HG03135 (cell line): ENCODE measurements around the gene ADAMTS2.

ENCODE experiments used
- ATAC-seq: cut with Tn5 transposase; IDR thresholded peaks from one replicate; pipeline ENCODE4 v1.9.1; 2021; ENCODE audit warnings: mild to moderate bottlenecking, moderate library complexity; ENCODE audit not compliant: unreplicated experiment

The ADAMTS2 gene

DNA sequence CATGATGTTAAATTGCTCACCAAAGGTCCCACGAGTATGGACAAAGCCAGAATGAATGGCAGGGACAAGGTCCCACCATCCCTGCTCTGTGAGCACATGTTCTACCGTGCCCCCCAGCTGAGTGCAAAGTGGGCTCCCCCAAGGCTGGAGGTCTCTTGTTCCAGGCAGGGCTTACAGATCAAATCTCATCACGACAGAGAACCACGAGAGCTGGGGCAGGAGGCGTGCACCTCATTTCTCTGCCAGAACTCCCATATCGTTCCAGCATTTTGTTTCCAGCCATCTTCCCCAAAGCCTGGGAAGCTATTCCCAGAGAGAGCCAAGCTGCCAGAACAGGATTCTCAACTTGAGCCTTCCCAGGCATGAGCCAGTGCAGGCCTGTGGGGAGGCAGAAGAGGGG, 176.6 kb downstream of the ADAMTS2 start:
- no peak for ATAC-seq

- no peak for ATAC-seq
These were observed 177.3 kb downstream of the ADAMTS2 start for GRCh38 chr5:179167871-179168451.

GRCh38 chr5:179166886-179167841, 178.1 kb downstream of the ADAMTS2 start:
- no peak for ATAC-seq

GRCh38 chr5:179166171-179166885, 178.9 kb downstream of the ADAMTS2 start:
- ATAC-seq: no peak

GRCh38 chr5:179165421-179166170, 179.7 kb downstream of the ADAMTS2 start:
- ATAC-seq: no peak

GRCh38 chr5:179164331-179165311, 180.6 kb downstream of the ADAMTS2 start:
- no peak for ATAC-seq

DNA sequence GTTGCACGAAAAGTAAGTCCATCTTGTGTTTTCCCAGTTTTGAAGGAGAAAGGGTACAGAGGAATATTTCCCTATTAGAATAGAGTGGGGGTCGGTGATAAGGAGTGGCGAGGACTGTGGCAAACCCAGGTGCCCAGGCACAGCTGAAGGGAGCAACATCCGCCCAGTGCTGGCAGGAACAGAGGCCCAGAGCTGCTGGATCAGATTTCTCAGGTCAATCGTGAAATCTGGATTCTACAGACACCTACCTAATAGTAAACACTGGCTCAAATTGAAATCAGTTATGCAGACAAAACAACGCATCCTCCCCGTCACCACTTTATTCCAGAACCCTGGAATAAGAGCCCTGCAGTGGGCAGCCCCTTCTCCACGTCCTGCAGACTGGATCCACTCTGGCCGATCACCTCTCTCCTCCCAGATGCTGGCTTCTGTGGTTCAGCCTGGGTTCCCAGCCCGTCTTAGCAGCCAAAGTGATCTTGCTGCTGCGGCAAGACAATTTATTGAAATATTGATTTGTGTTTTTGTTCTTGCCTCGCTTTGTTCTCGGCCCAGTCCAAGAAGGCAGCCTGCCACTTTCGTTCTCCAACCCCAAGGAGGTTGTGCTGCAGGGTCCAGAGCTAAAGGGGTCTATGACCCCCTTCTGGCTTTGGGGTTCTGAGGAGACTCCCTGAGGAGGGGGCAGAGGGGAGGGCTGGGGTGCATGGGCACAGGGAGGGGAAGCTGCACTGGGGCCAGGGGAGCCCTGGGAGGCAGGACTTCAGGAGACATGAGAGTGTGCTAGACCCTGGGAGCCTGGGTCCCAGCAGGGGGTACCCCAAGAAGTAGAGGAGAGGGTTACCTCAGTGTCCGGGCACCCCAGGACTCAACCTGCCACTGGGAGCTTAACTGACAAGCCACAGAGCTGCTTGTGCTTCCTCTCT, 181.8 kb downstream of the ADAMTS2 start:
- no peak for ATAC-seq

GRCh38 chr5:179162351-179163235, 182.7 kb downstream of the ADAMTS2 start:
- no peak for ATAC-seq

- no peak for ATAC-seq
These were observed 183.4 kb downstream of the ADAMTS2 start for GRCh38 chr5:179161901-179162300.

GRCh38 chr5:179160584-179160983, 184.7 kb downstream of the ADAMTS2 start:
- ATAC-seq: no peak

DNA sequence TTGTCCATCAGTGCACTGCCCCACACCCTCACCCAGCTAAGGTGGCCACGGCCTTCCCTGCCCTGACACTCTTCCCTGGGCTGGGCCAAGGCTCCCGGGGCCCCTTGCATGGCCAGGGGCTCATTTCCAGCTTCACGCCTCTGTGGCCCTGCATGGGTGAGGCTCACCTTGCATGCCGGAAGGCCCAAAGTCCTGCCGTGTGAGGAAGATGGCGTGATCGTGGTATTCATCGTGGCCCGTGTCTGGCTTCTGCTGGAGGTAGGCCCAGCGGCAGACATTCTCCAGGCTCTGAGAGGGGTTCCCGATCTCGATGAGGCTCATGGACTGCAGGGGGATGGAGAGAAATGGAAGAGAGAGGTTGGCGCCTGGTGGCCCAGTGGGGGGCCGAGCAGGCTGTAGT, 186.7 kb downstream of the ADAMTS2 start:
- no peak for ATAC-seq

DNA sequence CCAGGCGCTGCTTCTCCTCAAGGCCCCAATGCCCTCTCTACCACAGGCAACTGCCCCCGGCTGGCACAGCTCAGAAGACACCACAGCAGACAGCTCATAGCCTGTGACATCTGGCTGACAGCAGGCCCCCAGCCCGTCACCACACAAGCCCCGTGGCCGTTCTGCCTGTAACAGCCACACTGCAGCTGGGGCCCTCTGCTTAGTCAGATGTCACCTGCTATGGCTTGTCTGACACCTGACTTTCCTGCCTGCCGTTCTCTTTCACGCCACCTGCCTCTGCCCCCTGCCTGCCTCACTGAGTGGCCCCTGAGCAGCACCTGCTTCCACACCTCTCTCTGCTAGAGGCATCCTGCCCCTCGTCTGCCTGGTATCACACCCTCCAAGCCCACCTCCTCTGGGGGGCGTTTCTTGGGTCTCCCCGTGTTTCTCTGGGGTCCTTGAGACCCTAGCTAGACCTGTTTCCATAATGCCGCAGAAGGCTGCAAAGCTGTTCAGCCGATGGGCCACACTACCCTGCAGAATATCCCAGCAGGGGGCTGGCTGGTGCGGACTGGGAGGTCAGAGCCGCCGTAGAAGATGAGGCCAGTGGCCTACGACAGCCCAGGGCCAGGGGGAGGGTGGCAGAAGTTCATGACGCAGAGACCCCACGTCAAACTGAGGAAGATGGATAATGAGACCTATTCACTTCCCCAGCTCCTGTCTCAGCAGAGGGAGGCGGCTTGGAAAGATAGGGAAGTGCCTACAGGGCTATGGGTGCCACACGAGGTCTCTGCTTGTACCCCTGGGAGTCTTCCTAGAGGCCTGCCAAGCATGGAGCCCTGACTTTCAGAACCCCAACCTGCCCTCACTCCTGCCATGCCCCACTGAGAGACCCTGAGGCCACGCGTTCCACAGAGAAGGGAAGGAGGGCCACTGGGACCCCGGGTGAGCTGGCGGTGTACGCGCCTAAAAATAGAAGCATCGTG, 190.0 kb downstream of the ADAMTS2 start:
- no peak for ATAC-seq

- ATAC-seq: no peak
These were observed 190.8 kb downstream of the ADAMTS2 start for GRCh38 chr5:179154346-179154990.

GRCh38 chr5:179153921-179154345, 191.3 kb downstream of the ADAMTS2 start:
- ATAC-seq: no peak

DNA sequence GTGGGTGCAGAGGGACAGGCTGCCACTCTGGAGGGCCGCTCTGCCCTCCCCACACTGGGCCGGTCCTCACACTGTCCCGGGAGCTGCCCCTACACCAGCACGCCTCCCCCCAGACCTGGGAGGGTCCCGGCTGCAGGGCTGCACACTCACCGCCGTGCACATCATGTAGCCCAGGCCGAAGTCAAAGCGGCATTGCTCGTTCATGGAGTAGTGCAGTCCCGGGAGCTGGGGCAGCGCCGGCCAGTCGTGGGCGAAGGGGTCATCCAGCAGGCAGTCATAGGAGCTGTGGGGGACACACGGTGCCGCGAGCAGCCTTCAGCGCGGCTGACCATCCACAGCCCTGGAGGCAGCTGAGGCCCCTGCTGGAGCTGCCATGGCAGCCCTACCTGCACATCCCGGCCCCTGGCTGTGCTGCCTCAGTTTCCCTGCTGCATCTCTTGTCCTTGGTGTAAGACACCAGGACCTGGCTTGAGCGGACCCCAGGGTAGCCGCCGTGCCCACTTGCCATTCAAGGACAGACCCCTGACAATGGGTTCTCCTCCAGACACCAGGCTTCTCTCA, 191.8 kb downstream of the ADAMTS2 start:
- no peak for ATAC-seq

DNA sequence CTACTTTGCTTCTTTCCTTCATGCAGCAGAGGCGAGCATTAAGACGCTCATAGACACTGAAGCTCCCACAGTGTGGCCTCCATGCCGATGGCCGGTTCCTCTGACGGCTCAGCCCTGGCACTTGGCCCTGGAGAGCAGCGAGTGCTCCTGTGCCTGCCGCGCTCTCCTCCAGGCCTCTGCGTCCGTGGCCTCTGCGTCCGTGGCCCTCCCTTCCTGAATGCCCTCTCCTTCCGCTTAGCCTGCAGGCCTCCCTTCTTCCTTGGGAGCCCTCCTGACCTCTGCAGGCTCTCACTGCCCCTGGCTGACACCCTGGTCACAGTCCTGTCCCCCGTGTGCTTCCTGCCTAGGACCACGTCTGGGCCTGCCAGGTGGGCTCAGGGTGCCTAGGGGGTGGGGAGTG, 192.3 kb downstream of the ADAMTS2 start:
- ATAC-seq: no peak
